ENCODE data around the gene SOAT1. TPM values are rescaled to one million over a fixed set of nuclear protein-coding genes. Genes with fewer than 3 reads are reported as not detected.

SOAT1 gene
- total RNA-seq, 1 donor from 2014 or later: 15.2 TPM

DNA sequence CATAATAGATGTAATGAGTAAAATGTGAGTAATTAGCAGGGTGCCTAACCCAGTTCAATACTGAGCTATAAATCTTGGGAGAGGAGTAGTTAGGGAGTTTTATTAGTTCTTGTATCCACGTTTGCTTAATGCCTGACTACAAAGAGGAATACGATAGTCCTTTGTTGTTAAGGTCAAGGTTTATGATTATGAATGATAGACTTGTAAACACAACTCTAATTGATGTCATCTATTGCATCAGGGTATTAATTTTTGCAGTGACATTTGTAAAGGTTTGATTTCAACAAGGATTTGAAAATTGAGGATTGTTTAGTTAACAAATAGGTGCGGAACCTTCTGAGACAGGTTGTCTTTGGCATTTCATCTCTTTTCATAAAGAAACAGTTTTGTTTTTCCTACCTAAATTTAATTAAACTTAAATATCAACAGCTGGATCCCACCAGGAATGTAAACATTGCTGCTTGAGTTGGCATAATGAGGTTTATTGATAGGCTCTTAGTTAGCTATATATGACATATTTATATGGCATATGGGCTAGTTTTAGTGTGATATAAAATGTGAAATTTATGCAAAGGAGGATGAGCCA, 9.7 kb downstream of the SOAT1 start:
- no peak for DNase-seq (ENCODE audit: low read depth, low spot score)

DNA sequence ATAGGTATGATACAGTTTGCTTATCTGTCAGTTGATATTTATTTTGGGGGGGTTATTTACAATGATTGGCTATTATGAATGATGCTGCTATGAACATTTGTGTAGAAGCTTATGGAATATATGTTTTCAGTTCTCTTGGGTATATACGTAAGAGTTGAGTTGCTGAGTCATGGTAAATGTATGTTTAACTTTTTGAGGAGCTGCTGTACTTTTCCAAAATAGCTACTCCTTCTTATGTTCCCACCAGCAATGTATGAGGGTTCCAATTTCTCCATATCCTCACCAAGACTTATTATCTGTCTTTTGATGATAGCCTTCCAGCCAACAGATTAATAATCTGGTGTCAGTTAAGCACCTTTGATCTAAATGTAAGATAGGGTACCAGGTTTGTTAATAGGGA, 11.9 kb downstream of the SOAT1 start:
- DNase-seq (ENCODE audit: low read depth, low spot score): no peak

DNA sequence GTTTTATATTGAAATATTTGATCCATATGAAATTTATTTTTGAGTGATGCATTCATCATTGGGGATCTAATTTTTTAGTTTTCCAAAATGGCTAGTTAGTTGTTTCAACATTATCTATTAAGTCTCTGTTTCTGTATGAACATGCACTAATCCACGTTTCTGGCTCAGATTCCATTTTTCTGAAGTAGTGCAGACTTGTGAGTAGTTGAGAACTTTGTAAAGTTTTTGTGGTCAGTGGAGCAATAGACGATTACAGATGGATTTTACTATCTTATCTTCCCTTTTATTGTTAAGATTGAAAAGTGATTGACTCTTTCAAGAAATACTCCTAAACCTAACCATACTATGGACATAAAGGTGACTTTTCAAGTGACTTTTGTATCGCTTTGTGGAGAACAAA, 16.7 kb downstream of the SOAT1 start:
- no peak for DNase-seq (ENCODE audit: low read depth, low spot score)

DNA sequence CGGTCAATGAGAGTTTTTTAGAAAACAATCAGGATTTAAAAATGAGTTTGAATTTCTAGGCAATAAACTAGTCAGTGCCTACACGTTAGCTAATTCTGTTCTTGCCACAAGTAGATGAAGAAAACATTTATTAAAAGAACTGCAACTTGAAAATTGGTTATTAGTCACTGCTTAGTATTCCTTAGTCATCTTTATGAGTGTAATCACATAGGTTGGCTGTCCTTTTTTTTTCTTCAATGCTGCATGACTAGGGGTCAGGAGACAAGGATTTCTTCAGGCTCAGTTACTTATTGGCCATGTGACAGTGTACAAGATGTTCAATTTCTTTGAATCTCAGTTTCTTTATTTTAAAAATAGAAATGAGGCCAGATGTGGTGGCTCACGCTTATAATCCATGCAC, 17.1 kb downstream of the SOAT1 start:
- DNase-seq (ENCODE audit: low read depth, low spot score): no peak

DNA sequence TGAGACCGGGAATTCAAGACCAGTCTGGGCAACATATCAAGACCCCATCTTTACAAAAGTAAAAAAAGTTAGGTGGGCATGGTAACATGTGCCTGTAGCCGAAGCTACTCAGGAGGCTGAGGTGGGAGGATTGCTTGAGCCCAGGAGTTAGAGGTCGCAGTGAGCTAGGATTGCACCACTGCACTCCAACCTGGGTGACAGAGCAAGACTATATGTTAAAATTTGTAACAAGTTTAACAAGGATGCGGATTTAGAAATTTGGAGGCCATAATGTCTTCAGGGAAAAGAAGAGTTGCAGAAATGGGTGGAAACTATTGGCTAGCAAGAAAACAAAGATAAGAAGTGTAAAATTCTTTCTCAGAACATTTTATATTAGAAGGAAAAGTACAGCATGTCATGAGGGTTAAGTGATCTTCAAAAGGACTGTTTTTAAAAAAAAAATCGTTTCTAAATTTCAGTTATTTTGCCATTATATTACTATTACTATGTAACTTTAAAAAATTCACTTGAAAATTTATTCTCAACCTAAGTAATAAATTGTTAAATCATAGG, 17.6 kb downstream of the SOAT1 start:
- no peak for DNase-seq (ENCODE audit: low read depth, low spot score)

DNA sequence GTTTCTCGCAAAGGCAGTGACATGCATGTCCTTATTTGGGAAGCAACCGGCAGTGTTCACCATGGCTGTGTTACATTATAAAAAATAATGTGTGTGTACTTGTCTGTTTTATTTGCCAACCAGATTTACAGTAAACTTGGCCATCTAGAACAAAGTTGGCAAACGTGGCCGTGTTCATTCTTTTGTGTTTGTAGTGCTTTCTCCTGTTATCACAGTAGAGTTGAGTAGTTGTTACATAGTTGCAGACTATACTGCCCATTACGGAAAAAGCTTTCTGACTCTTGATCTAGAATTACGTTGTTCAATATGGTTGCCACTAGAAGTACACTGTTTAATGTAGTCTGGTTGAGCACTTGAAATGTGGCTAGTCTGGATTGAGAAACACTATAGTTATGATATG, 19.4 kb downstream of the SOAT1 start:
- DNase-seq (ENCODE audit: low read depth, low spot score): no peak

DNA sequence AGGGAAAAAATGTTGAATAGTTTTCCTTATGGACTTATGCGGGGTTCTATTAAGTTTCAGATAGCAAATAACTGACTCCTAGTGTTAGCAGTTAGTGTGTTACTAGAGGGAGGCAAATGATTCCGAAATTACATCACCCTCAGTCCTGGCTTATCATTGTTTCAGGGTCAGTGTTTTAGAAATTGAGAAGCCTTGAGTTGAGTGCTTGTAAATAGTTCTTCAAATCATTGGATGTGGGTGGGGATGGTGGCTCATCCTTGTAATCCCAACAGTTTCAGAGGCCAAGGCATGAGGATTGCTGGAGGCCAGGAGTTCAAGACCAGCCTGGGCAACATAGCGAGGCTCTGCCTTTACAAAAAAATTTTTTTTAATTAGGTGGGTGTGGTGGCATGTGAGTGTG, 21.3 kb downstream of the SOAT1 start:
- no peak for DNase-seq (ENCODE audit: low read depth, low spot score)

DNA sequence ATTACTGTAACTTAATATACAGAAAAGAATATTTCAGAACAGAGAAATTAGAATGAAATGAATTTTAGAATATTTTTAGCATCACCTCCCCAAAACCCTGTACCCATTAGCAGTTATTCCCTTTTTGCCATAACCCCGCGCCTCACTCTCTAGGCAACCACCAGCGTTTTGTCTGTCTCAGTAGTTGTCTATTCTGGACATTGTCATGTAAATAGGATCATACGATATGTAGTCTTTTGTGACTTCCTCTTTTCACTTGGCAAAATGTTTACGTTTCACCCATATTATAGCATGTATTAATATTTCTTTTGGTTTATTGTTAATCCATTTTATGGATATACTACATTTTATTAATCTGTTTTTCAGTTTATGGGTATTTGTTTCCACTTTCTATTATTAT, 24.9 kb downstream of the SOAT1 start:
- DNase-seq (ENCODE audit: low read depth, low spot score): no peak

DNA sequence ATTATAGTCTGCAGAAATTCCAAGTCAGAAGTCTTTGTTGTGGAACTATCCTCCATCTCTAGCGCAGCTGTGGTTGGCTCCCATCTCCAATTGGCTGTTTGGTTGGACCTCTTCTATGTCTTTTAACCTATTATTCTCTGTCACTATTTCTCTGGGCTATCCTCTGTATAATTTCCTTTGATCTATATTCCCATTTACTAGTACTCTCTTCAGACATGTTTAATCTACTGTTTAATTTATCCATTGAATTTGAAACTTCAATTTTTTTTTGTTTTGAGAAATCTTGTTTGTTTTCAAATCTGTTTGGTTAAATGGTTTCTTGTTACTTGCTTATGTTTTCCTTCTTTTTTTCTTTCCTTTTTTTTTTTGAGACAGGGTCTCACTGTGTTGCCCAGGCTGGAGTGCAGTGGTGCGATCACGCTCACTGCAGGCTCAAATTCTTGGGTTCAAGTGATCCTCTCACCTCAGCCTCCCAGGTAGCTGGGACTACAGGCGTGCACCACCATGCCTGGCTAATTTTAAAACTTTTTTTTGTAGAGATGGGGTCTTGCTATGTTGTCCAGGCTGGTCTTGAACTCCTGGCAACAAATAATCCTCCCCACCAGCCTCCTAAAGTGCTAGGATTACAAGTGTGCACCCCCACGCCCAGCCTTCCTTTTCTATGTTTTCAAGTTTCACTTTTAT, 28.1 kb downstream of the SOAT1 start:
- DNase-seq (ENCODE audit: low read depth, low spot score): no peak

DNA sequence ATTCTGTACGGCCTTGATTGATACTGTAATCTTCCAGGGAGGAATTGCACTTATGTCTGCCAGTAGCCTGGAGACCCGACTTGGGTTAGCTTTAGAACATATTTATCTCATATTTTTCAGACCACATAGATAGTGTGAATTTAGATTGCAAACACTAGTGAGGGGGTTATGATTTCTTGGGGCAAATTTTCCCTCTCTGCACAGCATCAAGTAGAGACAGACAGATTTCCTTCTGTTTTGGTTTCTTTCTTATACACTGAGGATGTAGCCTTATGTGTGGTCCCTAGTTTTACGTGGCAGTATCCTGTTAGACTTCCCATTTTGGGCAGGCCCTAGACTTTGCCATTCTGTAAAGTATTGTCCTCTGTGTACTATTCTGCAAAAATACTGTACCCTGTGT, 29.0 kb downstream of the SOAT1 start:
- DNase-seq (ENCODE audit: low read depth, low spot score): no peak

DNA sequence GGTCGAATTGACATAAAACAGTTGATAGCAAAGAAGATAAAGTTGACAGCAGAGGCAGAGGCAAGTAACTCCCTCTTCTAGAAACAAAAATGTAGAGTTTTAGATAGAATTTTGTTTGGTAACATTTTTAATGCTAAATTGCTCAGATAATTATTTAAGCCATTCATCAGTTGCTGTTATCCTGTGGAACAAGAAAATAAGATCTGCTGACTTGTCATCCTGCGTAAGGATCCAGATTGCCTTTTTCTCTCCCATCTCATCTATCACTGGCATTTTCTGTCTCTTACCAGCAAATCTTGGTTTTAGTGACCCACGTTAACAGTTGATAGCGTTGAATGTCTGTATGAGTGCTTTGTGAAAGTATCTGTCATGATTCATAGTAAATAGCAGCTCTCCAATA, 29.8 kb downstream of the SOAT1 start:
- DNase-seq (ENCODE audit: low read depth, low spot score): no peak

DNA sequence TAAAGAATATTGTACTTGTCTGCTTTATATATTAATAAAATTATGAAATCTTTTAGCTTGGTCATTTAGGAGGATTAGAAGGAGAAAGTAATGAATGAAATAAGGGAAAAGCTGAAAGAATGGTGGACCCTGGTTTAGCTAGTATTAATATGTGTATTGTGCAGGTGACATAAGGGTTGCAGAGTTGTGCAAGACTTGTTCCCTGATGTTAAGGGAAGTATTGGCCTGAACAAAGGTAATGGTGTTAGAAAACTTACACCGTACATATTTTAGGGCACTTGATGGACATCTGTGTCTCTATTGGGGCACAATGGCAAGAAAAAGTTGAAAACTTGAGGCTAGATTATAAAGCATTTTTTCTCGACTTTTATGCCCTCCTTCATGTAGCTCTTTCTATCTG, 32.2 kb downstream of the SOAT1 start:
- no peak for DNase-seq (ENCODE audit: low read depth, low spot score)

DNA sequence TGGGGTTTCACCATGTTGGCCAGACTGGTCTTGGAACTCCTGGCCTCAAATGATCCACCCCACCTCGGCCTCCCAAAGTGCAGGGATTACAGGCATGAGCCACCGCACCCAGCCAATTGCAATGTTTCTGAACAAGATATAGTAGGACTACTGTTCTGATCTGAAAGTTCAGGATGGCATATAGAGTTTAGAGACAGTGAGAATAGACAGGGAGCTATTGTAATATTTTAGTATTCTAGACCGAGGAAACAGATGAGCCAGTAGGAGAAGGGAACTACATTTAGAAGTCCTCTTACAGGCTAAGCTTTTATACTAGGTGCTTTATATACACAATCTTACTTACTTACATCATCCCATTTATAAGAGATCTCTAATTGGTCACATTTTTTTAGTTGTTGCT, 33.1 kb downstream of the SOAT1 start:
- DNase-seq (ENCODE audit: low read depth, low spot score): no peak

DNA sequence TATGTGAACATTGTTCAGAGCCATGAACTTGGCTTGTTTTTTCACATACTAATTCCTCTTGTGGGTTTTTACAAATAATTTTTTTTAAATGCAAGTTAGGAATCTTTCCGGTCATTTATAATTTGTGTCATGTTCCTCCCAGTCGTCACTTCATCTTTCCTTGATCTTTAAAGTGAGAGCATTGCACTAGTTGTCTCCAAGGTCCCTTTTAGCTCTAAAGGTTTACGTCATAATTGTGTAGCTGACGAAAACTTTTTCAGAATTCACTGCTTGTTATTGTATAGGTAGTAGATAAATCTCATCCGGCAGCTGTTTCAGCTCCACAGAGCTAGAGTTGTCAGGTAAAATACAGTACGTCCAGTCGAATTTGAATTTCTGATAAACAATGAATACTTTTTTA, 33.6 kb downstream of the SOAT1 start:
- no peak for DNase-seq (ENCODE audit: low read depth, low spot score)

DNA sequence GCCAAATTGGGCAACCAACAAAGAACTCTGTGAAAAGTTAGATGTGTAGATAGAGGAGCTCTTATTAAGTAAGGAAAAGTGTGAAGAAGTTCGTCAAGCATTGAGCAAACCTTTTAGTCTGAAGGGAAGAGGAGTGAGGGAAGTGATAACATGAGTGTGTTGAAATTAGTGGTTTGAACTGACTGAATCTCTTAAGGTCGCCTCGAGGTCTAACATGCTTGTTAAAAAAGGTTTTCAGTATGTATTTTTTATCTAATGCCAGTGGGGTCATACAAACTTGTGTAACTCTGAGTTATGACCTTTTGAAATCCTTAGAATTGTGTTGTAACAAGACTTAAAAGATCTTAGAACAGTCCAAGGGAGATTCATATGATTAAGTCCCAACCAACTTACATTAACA, 34.1 kb downstream of the SOAT1 start:
- no peak for DNase-seq (ENCODE audit: low read depth, low spot score)

DNA sequence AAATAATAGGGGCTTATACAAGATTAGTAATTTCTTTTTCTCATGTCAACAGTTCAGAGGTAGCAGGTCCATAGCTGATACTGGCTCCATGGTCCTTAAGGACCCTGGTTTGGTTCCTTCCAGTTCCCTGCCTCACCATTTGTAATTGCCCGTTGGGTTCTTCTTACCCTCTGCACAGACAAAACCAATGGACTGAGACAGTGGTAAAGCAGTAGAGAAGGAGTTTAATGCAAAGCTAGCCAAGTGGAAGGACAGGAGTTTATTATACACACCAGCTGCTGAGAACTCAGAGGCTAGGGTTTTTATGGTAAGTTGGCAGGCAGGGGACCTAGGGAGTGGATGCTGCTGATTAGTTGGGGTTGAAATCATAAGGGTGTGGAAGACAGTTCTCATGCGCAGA, 36.3 kb downstream of the SOAT1 start:
- DNase-seq (ENCODE audit: low read depth, low spot score): no peak

DNA sequence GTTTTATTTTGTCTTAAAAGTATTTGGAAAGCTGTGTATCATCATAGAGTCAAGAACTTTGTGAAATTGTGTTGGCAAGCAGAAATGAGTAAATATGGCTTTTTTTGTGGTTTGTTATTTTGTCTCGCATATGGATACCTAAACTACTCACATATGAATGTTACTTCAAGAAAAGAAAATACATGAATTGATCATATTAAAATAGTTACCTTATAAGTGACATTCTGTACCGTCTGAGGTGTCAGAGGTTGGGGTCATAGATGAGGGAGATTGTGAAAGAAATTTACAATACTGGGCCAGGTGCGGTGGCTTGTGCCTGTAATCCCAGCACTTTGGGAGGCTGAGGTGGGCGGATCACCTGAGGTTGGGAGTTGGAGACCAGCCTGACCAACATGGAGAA, 40.8 kb downstream of the SOAT1 start:
- DNase-seq (ENCODE audit: low read depth, low spot score): no peak

DNA sequence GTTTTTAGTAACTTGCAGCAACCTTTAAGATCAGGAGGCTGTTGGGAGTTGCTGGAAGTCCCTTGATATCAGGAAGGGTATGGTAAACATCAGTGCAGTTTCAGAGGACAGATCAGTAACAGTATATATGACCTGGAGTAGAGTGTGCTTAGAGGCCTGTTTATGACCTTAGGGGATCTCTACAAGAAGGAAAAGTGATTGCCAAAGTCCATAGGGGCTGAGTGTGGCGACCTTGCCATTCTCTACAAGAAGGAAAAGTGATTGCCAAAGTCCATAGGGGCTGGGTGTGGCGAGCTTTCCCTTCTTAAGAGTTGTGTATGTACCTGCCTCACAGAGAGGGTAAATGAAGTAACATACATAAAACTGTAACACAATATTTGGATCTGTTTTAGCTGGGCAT, 43.7 kb downstream of the SOAT1 start:
- DNase-seq (ENCODE audit: low read depth, low spot score): no peak

DNA sequence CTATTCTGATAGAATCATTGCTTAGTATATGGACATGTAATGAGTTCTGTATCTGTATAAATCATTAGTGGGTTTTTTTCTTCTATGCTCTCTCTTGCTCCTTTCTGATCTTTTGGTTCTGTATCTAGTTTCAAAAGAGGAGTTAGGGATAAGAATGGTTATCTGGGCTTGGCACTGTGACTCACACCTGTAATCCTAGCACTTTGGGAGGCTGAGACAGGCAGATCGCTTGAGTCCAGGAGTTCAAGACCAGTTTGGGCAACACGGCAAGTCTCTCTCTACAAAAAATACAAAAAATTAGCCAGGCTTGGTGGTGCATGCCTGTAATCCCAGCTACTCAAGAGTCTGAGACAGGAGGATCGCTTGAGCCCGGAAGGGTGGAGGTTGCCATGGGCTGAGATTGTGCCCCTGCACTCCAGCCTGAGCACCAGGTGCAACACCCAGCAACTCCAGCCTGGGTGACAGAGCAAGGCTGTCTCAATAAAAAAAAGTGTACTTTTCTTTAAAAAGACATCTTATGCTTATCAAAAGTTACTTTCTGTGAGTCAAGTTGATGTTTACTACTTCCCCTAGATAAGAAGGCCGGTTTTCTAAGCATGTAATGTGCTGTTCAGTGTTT, 44.5 kb downstream of the SOAT1 start:
- no peak for DNase-seq (ENCODE audit: low read depth, low spot score)

DNA sequence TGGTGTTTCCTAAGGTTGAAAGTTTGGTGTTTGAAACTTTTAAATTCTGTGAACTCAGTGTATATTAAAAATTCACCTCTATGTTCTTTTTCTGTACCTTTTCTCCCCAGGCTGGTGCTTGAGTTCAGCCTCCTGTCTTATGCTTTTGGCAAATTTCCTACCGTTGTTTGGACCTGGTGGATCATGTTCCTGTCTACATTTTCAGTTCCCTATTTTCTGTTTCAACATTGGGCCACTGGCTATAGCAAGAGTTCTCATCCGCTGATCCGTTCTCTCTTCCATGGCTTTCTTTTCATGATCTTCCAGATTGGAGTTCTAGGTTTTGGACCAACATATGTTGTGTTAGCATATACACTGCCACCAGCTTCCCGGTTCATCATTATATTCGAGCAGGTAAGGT, 47.3 kb downstream of the SOAT1 start:
- DNase-seq (ENCODE audit: low read depth, low spot score): no peak

DNA sequence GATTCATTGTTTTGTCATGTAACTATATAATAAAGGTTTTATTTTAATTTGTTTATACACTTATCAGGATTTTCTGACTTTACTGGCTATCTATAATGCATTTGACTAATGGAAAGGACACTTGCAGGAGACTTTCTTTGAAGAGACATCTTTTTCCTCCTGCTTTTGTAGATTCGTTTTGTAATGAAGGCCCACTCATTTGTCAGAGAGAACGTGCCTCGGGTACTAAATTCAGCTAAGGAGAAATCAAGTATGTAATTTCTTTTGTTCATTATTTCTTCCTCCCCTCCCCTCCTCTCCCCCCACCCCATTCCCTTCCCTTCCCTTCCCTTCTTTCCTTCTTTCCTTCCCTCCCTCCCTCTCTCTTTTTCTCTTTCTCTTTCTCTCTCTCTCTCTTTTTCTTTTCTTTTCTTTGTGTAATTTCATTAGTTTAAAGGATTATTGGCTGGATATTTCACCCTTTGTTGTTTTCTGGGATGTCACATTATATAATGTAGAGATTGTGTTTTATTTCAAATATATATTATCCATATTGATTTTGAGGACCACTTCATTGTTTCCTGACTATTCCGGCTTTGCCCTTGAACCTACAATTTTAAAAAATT, 48.4 kb downstream of the SOAT1 start:
- no peak for DNase-seq (ENCODE audit: low read depth, low spot score)

DNA sequence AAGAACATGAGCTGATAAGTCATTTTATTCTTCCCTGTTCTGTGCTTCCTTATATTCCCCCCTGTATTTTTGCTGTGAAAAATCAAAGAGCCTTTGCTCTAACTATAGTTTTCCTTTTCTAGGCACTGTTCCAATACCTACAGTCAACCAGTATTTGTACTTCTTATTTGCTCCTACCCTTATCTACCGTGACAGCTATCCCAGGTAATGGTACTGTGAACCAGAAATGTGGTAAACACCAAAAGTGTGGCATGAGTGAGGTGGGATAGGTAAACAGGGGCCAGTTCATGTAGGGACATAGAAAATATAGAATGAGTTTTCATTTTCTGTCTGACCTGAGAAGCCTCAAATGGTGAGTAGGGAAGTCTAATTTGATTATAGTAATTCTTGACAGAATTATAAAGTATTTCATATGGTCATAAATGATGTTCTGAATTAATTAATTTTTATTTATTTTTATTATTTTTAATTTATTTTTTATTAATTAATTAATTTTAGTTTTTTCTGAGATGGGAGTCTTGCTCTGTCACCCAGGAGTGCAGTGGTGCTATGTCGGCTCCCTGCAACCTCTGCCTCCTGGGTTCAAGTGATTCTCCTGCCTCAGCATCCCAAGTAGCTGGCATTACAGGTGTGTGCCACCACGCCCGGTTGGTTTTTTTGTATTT, 49.3 kb downstream of the SOAT1 start:
- DNase-seq (ENCODE audit: low read depth, low spot score): no peak
